DLD1 (cell line): ENCODE measurements around the gene ZNF778.

Experiments
- in situ Hi-C: cut with HindIII; loops from 2 replicates; pipeline ENCODE4 v1.10.0; 2017; ENCODE audit warnings: low sequenced_read_pairs

Gene ZNF778

GRCh38 chr16:89273741-89274472 lies 56.4 kb downstream of the ZNF778 start:
- in situ Hi-C loops = no loop called here

GRCh38 chr16:89274561-89275283 lies 57.2 kb downstream of the ZNF778 start:
- in situ Hi-C loops = no loop called here

- in situ Hi-C loops = no loop called here
Observed at GRCh38 chr16:89275284-89275584, 57.7 kb downstream of the ZNF778 start.

DNA sequence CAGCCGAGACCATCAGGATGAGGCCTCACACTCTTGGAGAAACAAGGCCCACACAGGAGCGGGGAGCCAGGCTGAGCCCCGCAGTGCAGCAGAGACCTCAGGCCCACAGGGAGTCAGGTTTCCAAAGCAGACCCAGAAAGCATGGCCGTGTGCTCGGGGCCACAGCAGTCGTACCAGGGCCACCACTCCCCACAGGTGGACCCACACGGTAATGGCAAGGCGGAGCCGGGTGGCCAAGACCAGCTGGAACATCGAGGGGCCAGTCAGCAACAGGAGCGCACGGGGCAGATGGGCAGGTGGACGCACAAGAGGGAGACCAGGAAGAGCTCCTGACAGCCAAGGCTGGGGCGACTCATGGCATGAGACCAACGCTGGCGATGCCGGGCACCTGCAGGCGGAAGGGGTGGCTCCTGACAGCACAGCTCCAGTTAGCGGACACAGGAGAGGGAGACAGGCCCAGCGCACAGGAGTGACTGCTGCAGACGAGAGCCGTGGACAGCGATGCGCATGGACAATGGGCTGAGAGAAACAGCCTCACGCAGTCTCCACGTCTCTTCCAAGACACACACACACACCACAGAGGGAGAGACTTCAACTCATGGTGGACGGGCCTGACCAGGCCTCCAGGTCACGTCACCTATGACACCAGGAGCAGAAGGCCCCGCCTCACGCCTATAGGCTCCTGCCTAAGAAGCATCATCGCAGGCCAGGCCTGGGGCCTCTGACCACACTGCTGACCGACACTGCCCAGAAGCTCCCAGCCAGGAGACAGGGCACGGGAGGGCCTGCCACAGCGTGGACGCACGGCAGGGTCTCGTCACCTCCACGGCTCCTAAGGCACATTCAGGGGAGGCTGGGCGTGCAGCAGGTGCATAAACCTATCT lies 58.6 kb downstream of the ZNF778 start:
- in situ Hi-C loops = no loop called here

GRCh38 chr16:89277049-89277448 lies 59.5 kb downstream of the ZNF778 start:
- in situ Hi-C loops = no loop called here

GRCh38 chr16:89277641-89278341 lies 60.3 kb downstream of the ZNF778 start:
- in situ Hi-C loops = no loop called here

DNA sequence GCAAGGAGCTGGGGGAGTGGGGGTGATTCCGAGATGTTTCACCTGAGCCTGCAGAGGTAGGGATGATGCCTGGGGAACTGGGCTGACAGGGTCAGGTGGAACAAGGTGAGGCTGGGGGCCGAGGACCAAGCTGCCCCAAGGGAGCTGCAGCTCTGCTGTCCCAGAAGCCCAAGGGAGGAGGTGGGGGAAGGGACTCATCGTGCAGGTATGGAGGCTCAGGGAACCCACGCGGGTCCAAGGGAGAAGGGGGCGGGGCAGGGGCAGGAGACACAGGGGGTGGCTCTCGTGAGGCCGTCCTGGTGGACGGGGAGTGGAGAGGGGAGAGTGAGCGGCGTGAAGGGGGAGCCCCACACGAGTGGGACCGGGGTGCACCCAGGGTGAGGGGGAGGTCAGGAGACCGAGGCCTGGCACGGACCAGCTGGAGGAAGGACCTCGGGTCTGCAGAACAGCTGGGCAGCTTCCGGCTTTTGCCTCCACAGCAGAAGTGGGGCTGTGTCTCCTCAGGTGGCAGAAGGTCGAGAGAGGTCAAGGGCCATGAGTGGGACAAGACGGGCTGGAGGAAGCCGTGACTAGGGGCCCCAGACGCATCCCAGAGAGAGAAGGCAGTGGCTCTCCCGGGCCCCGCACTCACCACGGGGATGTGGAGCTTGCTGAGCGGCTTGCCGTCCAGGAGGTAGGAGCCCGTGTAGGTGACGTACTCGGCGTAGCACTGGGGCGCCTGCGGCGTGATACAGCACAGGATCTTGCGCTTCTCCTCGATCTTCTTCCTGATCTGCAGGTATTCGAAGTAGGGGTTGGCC lies 61.1 kb downstream of the ZNF778 start:
- in situ Hi-C loops = no loop called here

GRCh38 chr16:89279666-89280481 lies 62.4 kb downstream of the ZNF778 start:
- in situ Hi-C loops = no loop called here

DNA sequence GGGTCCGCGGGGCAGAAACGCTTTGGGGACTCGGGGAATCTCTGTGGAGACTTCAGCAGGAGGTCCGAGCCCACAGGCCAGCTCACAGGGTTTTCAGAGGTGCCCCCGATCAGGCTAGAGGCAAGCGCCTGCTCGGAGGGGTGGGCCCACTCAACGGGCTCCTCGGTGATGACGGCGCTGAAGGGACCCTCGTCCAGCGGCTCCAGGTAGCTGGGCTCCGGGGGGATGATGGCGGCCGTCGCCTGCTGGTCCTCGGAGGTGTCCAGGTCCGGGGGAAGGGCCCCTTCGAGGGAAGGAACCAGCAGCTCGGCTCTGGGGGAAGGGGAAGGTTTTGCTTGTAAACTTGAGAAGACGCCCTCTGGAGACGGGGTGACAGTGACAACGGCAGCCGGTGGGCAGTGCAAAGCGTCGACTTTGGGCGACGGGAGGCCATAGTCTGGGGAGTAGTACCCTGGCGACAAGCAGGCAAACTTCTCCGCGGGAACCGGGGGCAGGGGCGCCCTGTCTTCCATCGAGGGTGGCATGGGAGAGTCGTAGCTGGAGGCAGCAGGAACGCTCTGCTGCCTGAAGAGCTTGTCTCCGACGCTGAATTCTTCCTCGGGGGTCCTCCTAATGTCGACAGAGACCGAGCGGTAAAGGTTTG lies 63.2 kb downstream of the ZNF778 start:
- in situ Hi-C loops = no loop called here

DNA sequence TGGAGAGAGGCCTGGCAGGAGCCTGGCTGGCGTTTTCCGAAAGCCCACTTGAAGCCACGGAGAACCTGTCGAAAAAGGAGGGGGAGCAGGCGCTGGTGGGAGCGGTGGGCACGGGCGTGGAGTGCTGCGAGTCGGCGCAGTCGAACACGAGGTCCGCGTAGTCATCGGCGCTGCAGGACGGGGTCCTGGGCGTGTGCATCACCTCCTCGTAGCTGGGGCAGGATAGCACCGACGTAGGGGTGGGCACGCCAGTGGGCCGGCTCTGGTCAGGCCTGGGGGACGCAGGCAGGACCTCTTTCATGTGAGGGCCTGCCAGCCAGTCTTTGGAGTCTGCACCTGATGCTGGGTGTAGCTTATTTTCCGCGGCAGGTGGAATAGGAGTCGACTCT lies 63.7 kb downstream of the ZNF778 start:
- in situ Hi-C loops = no loop called here

DNA sequence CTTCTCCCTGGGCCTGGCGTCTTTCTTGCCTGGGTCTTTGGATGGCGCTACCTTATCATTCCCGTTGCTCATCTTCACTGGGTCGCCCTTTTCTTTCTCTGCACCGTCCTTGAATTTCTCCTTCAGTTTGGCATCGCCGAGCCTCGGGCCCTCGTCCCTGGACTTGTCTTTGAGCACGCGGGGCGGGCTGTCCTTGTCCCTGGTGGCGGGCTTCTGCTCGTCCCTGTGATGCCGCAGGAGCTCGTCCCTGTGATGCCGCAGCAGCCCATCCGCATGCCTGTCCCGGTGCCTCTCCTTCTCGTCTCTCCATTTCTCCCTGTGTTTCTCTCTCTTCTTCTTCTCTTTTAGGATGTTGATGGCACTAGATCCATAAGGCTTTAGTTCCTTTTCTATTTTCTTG lies 64.3 kb downstream of the ZNF778 start:
- in situ Hi-C loops = no loop called here

GRCh38 chr16:89282523-89282922 lies 65.0 kb downstream of the ZNF778 start:
- in situ Hi-C loops = no loop called here

DNA sequence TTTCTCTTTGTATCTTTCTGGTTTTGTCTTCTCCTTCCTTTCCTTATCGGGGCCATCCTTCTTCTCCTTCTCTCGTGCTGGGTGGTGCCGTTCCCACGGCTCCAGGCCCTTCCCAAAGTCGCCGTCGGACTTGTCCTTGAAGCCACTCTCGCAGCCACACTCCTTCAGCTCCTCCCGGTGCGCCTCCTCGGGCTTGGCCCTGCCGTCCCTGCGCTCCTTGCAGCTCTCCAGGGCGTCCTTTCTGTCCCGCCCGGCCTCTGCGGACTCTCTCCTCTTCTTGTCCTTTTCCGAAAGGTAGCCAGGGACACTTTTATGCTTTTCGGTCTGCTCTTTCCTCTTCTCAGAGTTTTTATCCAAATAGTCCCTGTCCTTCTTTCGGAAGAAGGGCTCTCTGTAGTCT lies 65.9 kb downstream of the ZNF778 start:
- in situ Hi-C loops = no loop called here

DNA sequence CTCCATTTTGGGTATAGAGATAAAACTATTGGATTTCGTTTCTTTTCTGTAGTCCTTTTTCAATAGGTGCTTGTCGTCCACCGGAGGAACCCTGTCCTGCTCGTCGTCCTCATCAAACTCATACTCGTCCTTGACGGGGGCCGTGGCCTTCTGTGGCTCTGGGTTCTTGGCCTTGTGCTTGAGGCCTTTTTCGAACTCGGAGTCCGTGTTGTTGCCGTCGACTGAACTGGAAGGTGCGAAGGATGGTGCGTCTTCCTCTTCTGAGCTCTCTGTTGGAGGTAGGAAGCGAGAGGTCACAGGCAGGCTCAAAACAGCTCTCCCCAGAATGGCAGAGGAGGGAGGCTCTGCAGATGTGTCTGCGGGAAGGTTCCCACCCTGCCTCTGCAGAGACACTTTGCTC lies 67.9 kb downstream of the ZNF778 start:
- in situ Hi-C loops = no loop called here

- in situ Hi-C loops = no loop called here
Observed at GRCh38 chr16:89286096-89286495, 68.6 kb downstream of the ZNF778 start.
